ENCODE results near the gene PIH1D2.
"Not testable (repeated sequence)": the region's sequence is repeated elsewhere in the genome, so short reads cannot be mapped to it uniquely, and the experiment has no call there.

PIH1D2 gene

DNA sequence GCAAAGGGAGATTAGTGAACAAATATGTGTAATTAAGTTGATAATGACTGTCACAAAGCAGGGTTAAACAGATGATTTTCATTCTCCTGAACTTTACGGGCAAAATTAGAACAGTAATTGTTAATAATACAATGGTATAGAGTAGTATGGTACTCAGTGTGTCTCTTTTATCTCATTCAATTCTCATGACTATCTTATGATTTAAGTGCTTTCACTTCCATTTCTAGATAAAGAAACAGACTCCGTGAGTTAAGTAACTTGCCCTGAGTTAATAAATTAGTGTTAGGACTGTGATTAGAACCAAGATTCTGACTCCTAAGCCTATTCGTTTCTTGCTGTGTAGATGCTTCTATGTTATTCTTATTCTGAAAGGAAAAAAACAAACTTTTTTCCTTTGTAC lies 22.0 kb downstream of the PIH1D2 start:
- H3K36me3 ChIP-seq (ENCODE audit: control insufficient read depth, insufficient read depth, low read length) = peaks cover 76% of the 10 kb centered on the region
- H3K27me3 ChIP-seq (ENCODE audit: control insufficient read depth, insufficient read depth, low read length) = no peaks in the 10 kb centered on the region
- no peak overlapping the region for H3K4me3 ChIP-seq (ENCODE audit: low read depth, low read length)
- no peak overlapping the region for H3K9ac ChIP-seq (ENCODE audit: low read length)
- no peaks in the 10 kb centered on the region for H3K4me1 ChIP-seq (ENCODE audit: control insufficient read depth, insufficient read depth, low read length)
- no peak overlapping the region for H3K27ac ChIP-seq (ENCODE audit: low read depth, low read length)
- H3K9me3 ChIP-seq (ENCODE audit: control insufficient read depth, insufficient read depth, low read depth, low read length) = no peaks in the 10 kb centered on the region

DNA sequence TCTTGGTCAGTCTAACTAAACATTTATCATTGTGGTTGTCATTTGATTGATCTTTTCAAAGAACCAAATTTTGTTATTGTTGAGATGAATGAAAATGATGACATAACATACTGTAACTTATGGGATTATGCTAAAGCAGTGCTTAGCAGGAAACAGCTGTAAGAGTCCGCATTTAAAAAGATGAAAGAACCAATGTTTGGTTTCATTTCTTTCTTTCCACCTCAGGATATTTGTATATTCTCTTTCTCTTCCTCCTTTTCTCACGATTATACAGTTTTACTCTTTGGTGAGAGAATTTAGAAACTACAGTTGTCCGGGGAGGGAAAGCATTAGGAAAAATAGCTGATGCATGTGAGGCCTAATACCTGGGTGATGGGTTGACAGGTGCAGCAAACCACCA lies 23.1 kb downstream of the PIH1D2 start:
- no peak overlapping the region for H3K27ac ChIP-seq (ENCODE audit: low read depth, low read length)
- H3K9ac ChIP-seq (ENCODE audit: low read length) = no peak overlapping the region
- H3K36me3 ChIP-seq (ENCODE audit: control insufficient read depth, insufficient read depth, low read length) = peaks cover 74% of the 10 kb centered on the region
- no peaks in the 10 kb centered on the region for H3K27me3 ChIP-seq (ENCODE audit: control insufficient read depth, insufficient read depth, low read length)
- H3K9me3 ChIP-seq (ENCODE audit: control insufficient read depth, insufficient read depth, low read depth, low read length) = no peaks in the 10 kb centered on the region
- no peaks in the 10 kb centered on the region for H3K4me1 ChIP-seq (ENCODE audit: control insufficient read depth, insufficient read depth, low read length)
- H3K4me3 ChIP-seq (ENCODE audit: low read depth, low read length) = no peak overlapping the region

- Histone ChIP-seq H3K4me1 (ENCODE audit: control insufficient read depth, insufficient read depth, low read length) (no peaks in the 10 kb centered on the region), H3K27me3 (ENCODE audit: control insufficient read depth, insufficient read depth, low read length) (no peaks in the 10 kb centered on the region), H3K27ac (ENCODE audit: low read depth, low read length) (no peak overlapping the region), H3K36me3 (ENCODE audit: control insufficient read depth, insufficient read depth, low read length) (peaks cover 78% of the 10 kb centered on the region), H3K9ac (ENCODE audit: low read length) (no peak overlapping the region), H3K4me3 (ENCODE audit: low read depth, low read length) (no peak overlapping the region), H3K9me3 (ENCODE audit: control insufficient read depth, insufficient read depth, low read depth, low read length) (no peaks in the 10 kb centered on the region)
Measured at GRCh38 chr11:112049777-112050176, 24.0 kb downstream of the PIH1D2 start.

DNA sequence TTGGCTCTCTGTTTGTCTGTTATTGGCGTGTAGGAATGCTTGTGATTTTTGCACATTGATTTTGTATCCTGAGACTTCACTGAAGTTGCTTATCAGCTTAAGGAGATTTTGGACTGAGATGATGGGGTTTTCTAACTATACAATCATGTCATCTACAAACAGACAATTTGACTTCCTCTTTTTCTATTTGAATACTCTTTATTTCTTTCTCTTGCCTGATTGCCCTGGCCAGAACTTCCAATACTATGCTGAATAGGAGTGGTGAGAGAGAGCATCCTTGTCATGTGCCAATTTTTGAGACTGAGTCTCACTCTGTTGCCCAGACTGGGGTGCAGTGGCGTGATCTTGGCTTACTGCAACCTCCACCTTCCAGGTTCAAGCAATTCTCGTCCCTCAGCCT lies 25.6 kb downstream of the PIH1D2 start:
- H3K27ac ChIP-seq (ENCODE audit: low read depth, low read length); H3K27me3 ChIP-seq (ENCODE audit: control insufficient read depth, insufficient read depth, low read length); H3K9ac ChIP-seq (ENCODE audit: low read length); H3K4me1 ChIP-seq (ENCODE audit: control insufficient read depth, insufficient read depth, low read length); H3K9me3 ChIP-seq (ENCODE audit: control insufficient read depth, insufficient read depth, low read depth, low read length); H3K4me3 ChIP-seq (ENCODE audit: low read depth, low read length): not testable (repeated sequence)
- H3K36me3 ChIP-seq (ENCODE audit: control insufficient read depth, insufficient read depth, low read length) = peaks cover 81% of the 10 kb centered on the region

DNA sequence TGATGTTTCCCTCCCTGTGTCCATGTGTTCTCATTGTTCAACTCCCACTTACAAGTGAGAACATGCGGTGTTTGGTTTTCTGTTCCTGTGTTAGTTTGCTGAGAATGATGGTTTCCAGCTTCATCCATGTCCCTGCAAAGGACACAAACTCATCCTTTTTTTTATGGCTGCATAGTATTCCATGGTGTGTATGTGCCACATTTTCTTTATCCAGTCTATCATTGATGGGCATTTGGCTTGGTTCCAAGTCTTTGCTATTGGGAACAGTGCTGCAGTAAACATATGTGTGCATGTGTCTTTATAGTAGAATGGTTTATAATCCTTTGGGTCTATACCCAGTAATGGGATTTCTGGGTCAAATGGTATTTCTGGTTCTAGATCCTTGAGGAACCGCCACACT lies 27.2 kb downstream of the PIH1D2 start:
- peaks cover 77% of the 10 kb centered on the region for H3K36me3 ChIP-seq (ENCODE audit: control insufficient read depth, insufficient read depth, low read length)
- not testable (repeated sequence) for H3K27ac ChIP-seq (ENCODE audit: low read depth, low read length); H3K9me3 ChIP-seq (ENCODE audit: control insufficient read depth, insufficient read depth, low read depth, low read length); H3K27me3 ChIP-seq (ENCODE audit: control insufficient read depth, insufficient read depth, low read length); H3K4me3 ChIP-seq (ENCODE audit: low read depth, low read length); H3K4me1 ChIP-seq (ENCODE audit: control insufficient read depth, insufficient read depth, low read length); H3K9ac ChIP-seq (ENCODE audit: low read length)

- no peak overlapping the region for H3K27ac ChIP-seq (ENCODE audit: low read depth, low read length)
- H3K4me3 ChIP-seq (ENCODE audit: low read depth, low read length) = no peak overlapping the region
- H3K27me3 ChIP-seq (ENCODE audit: control insufficient read depth, insufficient read depth, low read length) = no peaks in the 10 kb centered on the region
- no peak overlapping the region for H3K9ac ChIP-seq (ENCODE audit: low read length)
- H3K4me1 ChIP-seq (ENCODE audit: control insufficient read depth, insufficient read depth, low read length) = no peaks in the 10 kb centered on the region
- H3K36me3 ChIP-seq (ENCODE audit: control insufficient read depth, insufficient read depth, low read length) = peaks cover 75% of the 10 kb centered on the region
- H3K9me3 ChIP-seq (ENCODE audit: control insufficient read depth, insufficient read depth, low read depth, low read length) = no peaks in the 10 kb centered on the region
Measured at GRCh38 chr11:112044961-112045360, 28.9 kb downstream of the PIH1D2 start.

DNA sequence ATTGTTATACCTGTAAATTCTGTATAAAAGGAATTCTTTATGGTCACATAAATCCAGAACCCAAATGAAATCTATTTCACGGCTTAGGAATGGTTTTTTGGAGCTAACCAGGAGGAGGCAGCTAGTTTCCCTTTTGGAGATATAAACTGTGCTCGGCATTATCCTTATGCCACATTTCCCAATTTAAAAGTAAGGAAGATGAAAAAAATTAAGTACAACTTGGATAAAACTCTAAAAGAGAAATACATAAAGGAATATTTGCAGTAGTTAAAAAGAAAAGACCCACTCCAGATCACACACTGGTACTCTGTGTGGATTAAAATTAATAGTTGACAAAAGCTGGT lies 30.9 kb downstream of the PIH1D2 start:
- no peak overlapping the region for H3K27ac ChIP-seq (ENCODE audit: low read depth, low read length)
- no peaks in the 10 kb centered on the region for H3K9me3 ChIP-seq (ENCODE audit: control insufficient read depth, insufficient read depth, low read depth, low read length)
- no peak overlapping the region for H3K9ac ChIP-seq (ENCODE audit: low read length)
- H3K4me3 ChIP-seq (ENCODE audit: low read depth, low read length) = no peak overlapping the region
- H3K4me1 ChIP-seq (ENCODE audit: control insufficient read depth, insufficient read depth, low read length) = no peaks in the 10 kb centered on the region
- peaks cover 73% of the 10 kb centered on the region for H3K36me3 ChIP-seq (ENCODE audit: control insufficient read depth, insufficient read depth, low read length)
- no peaks in the 10 kb centered on the region for H3K27me3 ChIP-seq (ENCODE audit: control insufficient read depth, insufficient read depth, low read length)

DNA sequence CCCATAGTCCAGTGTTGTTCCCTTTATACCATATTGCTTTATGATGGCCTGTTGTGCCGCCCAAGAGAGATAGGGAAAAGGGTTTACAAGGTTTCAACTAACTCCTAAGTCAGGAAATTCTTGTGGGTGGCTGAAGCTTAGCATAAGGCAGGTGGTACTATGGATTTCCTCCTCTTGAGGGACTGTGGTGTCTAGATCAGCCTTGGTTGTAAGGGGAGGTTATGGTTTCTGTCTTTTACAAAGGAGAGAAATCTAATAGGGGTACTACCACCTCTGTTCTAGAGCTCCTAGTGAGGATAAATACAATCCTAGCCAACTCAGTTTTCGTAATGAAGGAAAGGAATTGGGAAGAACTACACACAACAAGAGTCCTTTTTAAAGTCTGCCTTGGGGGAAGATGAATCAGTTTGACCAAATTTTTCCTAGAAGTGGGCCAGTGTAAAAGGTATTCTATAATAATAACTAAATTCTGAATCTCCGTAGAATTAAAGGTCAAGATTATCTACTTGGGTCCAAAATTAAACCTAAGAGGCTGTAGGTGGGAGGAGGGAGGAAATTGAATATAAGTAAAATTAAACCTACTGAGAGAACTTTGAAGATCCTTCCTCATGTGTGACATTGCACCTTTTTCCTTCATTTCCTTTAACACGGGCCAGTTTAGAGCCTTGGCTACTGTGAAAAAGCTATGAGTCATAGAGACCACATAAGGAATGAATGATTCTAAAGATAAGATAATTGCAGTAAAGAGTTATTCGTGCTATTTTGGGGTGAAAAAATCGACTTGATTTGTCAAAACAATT lies 31.5 kb downstream of the PIH1D2 start:
- no peak overlapping the region for H3K4me3 ChIP-seq (ENCODE audit: low read depth, low read length)
- H3K9me3 ChIP-seq (ENCODE audit: control insufficient read depth, insufficient read depth, low read depth, low read length) = no peaks in the 10 kb centered on the region
- peaks cover 78% of the 10 kb centered on the region for H3K36me3 ChIP-seq (ENCODE audit: control insufficient read depth, insufficient read depth, low read length)
- no peaks in the 10 kb centered on the region for H3K27me3 ChIP-seq (ENCODE audit: control insufficient read depth, insufficient read depth, low read length)
- no peak overlapping the region for H3K9ac ChIP-seq (ENCODE audit: low read length)
- no peaks in the 10 kb centered on the region for H3K4me1 ChIP-seq (ENCODE audit: control insufficient read depth, insufficient read depth, low read length)
- H3K27ac ChIP-seq (ENCODE audit: low read depth, low read length) = no peak overlapping the region

- Histone ChIP-seq H3K36me3 (ENCODE audit: control insufficient read depth, insufficient read depth, low read length) (peaks cover 72% of the 10 kb centered on the region), H3K9ac (ENCODE audit: low read length) (no peak overlapping the region), H3K27me3 (ENCODE audit: control insufficient read depth, insufficient read depth, low read length) (no peaks in the 10 kb centered on the region), H3K27ac (ENCODE audit: low read depth, low read length) (no peak overlapping the region), H3K9me3 (ENCODE audit: control insufficient read depth, insufficient read depth, low read depth, low read length) (no peaks in the 10 kb centered on the region), H3K4me1 (ENCODE audit: control insufficient read depth, insufficient read depth, low read length) (no peaks in the 10 kb centered on the region), H3K4me3 (ENCODE audit: low read depth, low read length) (no peak overlapping the region)
Measured at GRCh38 chr11:112037527-112037926, 36.3 kb downstream of the PIH1D2 start.

DNA sequence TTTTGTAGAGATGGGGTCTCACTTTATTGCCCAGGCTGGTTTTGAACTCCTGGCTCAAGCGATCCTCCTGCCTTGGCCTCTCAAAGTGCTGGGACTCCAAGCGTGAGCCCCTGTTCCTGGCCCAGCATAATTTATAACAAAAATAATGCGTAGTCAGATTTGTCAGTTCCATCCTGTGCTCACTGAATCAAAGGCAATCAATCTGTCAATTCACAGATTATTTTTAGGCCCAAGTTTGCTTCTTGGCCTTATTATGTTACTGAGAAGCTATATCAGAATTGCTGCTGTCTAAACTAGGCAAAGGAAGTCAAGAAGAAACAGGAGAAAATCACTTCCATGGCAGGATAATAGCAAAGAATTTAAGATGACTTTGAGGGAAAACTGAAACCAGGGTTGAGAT lies 39.9 kb downstream of the PIH1D2 start:
- no peaks in the 10 kb centered on the region for H3K27me3 ChIP-seq (ENCODE audit: control insufficient read depth, insufficient read depth, low read length)
- H3K4me1 ChIP-seq (ENCODE audit: control insufficient read depth, insufficient read depth, low read length) = no peaks in the 10 kb centered on the region
- H3K4me3 ChIP-seq (ENCODE audit: low read depth, low read length) = no peak overlapping the region
- no peaks in the 10 kb centered on the region for H3K9me3 ChIP-seq (ENCODE audit: control insufficient read depth, insufficient read depth, low read depth, low read length)
- no peak overlapping the region for H3K27ac ChIP-seq (ENCODE audit: low read depth, low read length)
- H3K36me3 ChIP-seq (ENCODE audit: control insufficient read depth, insufficient read depth, low read length) = peaks cover 73% of the 10 kb centered on the region
- H3K9ac ChIP-seq (ENCODE audit: low read length) = no peak overlapping the region

- H3K9ac ChIP-seq (ENCODE audit: low read length) = no peak overlapping the region
- H3K27me3 ChIP-seq (ENCODE audit: control insufficient read depth, insufficient read depth, low read length) = no peaks in the 10 kb centered on the region
- no peaks in the 10 kb centered on the region for H3K9me3 ChIP-seq (ENCODE audit: control insufficient read depth, insufficient read depth, low read depth, low read length)
- H3K36me3 ChIP-seq (ENCODE audit: control insufficient read depth, insufficient read depth, low read length) = peaks cover 57% of the 10 kb centered on the region
- H3K27ac ChIP-seq (ENCODE audit: low read depth, low read length) = no peak overlapping the region
- no peak overlapping the region for H3K4me3 ChIP-seq (ENCODE audit: low read depth, low read length)
- H3K4me1 ChIP-seq (ENCODE audit: control insufficient read depth, insufficient read depth, low read length) = no peaks in the 10 kb centered on the region
Measured at GRCh38 chr11:112029460-112029859, 44.4 kb downstream of the PIH1D2 start.
